H1 (cell line): Measurements from ENCODE around the gene DBF4B. TPM values are rescaled to one million over a fixed set of nuclear protein-coding genes. Genes with fewer than 3 reads are reported as not detected.

Experiments used
- ASH2L ChIP-seq: fragments of 200-600, 300-600 bp; sonication (generic); IDR thresholded peaks from one replicate; pipeline ENCODE4 v1.7.1; 2017; ENCODE audit warnings: low read length
- CHD1 ChIP-seq: IDR thresholded peaks from 2 replicates; pipeline ENCODE4 v1.6.1; 2012; ENCODE audit warnings: low read depth, low read length, improper control_type of control experiment
- CTBP2 ChIP-seq: IDR thresholded peaks from 2 replicates; pipeline ENCODE4 v1.7.0; 2011; ENCODE audit warnings: borderline replicate concordance, mild to moderate bottlenecking, moderate library complexity, mixed read lengths, low read length; ENCODE audit not compliant: insufficient read depth, insufficient read length
- NRF1 ChIP-seq: IDR thresholded peaks from 2 replicates; pipeline ENCODE4 v1.6.1; 2011; ENCODE audit warnings: mild to moderate bottlenecking, low read depth, low read length, improper control_type of control experiment
- RAD21 ChIP-seq, 2 experiments: IDR thresholded peaks in 1 of 2; conservative IDR thresholded peaks in 1 of 2; 2 replicates each; pipeline ENCODE4 v1.6.1; 2011; ENCODE audit warnings: low read depth in 2 of 2, low read length in 2 of 2, improper control_type of control experiment in 1 of 2, inconsistent platforms in 1 of 2, mild to moderate bottlenecking in 1 of 2, moderate library complexity in 1 of 2
- RBBP5 ChIP-seq: IDR thresholded peaks from 2 replicates; pipeline ENCODE4 v1.7.1; 2012; ENCODE audit warnings: low read depth, mild to moderate bottlenecking, inconsistent platforms, low read length, moderate library complexity, borderline replicate concordance
- SRF ChIP-seq: IDR thresholded peaks from 2 replicates; pipeline ENCODE4 v1.6.1; 2011; ENCODE audit warnings: mild to moderate bottlenecking, low read depth, low read length, moderate library complexity
- polyA plus RNA-seq, 7 experiments: library from polyadenylated mRNA; depleted of rRNA in 3 of 7; stranded (reverse) in 5 of 7; unstranded in 2 of 7; fragments of >200 nt in 5 of 7; fragments of 200-250 nt in 2 of 7; gene quantifications; 1 replicate in 5 of 7; 2 replicates in 1 of 7; 4 replicates in 1 of 7; pipeline versions ENCODE4 v1.2.1 to v1.2.3, GENCODE V29; 2011 to 2013; ENCODE audit warnings: missing spikeins in 2 of 7, mixed read lengths in 2 of 7
- total RNA-seq: library from RNA; stranded (reverse); fragmentation: NEBNext Ultra II Directional; extraction: Animal tissue kit (Norgen Biotek cat#: 25700); gene quantifications from 2 replicates; pipeline ENCODE4 v1.2.1, GENCODE V29; 2021

DBF4B gene
- total and polyA plus RNA-seq, 2 of the 8 experiments (the other 6 are each of a cell fraction or from before 2014, with no cell fraction given) = 20.2 to 26.9 TPM

DNA sequence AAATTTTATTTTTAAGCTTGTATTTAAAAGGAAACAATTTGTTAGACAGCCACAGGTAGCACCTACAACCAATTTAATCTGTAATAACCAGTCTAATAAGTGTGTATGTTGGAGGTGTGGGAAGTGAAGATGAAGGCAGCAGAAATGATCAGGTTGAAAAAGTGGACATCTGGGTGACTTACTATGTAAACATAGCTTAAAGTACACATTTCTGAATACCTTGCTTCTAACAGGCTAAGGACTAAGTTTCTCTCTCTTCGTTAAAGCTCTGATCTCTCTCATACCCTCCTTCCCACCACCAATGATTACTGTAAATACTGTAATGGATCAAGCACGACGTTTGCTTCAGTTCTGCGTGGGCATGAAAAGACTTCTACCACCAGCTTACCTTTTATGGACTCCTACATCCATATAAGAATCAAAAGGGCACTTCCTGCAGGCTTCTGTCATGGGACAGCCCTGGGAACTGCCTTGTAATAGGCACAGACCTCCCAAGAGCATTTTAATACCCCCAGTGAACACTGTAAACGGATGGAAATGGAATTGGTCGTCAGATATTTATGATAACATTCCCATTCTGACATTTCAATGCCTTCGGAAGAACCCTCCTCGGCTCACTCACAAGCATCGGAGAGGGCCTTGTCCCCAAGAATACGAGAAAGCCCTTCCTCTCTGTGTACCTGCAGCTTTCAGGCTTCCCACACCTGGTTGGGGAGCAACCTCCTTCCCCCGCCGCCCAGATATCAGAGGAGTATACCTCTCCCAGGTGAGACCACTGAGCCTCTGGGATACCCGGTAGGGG, 19.6 kb upstream of the DBF4B start (continued):
- TF ChIP-seq ASH2L (no peak), RBBP5 (no peak), NRF1 (no peak), CTBP2 (no peak), RAD21 (IDR thresholded peaks at IDR 0.05 in 1 of 2, conservative IDR thresholded peaks at IDR 0.05 in 1 of 2; ENCODE audit: low read depth in 2 of 2, low read length in 2 of 2) (no peak), CHD1 (no peak), SRF (no peak)
